ENCODE data around the gene PPP2R2B.
"Not testable (repeated sequence)": the region's sequence is repeated elsewhere in the genome, so short reads cannot be mapped to it uniquely, and the experiment has no call there.

PPP2R2B gene

DNA sequence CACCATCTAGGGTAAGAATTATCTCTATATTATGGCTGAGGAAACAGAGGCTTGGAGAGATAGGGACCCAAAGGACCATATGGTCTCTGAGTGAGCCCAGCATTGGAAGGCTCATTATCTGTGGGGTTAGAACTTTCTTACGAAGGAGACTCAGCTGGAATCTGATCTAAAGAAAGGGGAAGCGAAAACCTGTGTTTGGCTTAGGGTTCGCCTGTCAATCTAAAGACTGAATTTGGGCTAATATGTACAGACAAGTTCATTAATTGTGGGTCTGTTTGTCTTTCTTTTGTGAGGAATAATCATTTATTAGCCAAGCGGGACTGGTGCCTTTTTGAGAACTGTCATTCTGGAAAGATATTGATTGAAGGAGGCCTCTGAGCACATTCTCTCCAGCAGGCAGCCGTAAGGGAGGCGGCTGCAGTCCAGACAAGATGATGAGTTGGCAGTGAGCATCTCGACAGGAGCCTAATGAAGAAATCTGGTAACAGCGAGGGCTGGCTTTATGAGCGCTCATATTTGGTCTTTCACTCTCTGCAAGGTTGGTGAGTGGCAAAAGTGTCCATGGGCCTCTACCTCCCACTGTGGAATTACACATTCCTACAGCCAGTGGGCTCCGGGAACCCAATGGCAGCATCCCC lies 258.4 kb downstream of the PPP2R2B start:
- Histone ChIP-seq H3K27ac (ENCODE audit: low read depth, low read length) (no peak overlapping the region), H3K9ac (ENCODE audit: low read length) (no peak overlapping the region), H3K4me1 (ENCODE audit: insufficient read depth, low read length) (no peaks in the 10 kb centered on the region), H3K36me3 (ENCODE audit: insufficient read depth, low read length) (no peaks in the 10 kb centered on the region), H3K27me3 (ENCODE audit: control insufficient read depth in 1 of 2, insufficient read depth in 2 of 2, low read length in 2 of 2) (no peaks in the 10 kb centered on the region), H3K9me3 (ENCODE audit: low read length) (no peaks in the 10 kb centered on the region), H3K4me3 (ENCODE audit: low read depth in 1 of 2, low read length in 2 of 2) (no peak overlapping the region)

DNA sequence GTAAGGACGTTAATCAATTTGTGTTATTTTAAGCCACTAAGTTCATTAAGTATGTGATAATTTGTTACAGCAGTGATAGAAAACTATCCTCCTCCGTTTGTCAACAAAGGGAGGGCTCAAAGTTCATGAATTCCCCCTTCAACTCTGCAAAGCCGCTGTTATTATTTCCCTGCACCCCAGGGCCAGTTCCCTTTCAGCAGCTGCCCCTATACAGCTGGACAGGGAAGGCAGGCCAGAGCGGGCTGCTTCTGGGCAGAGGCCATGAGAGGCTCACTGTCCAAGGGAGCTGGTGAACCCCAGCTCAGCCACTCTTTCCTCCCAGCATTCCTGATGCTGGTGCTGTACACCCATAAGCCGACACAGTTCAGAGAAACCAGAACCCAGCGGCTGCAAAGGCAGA lies 260.1 kb downstream of the PPP2R2B start:
- H3K9ac ChIP-seq (ENCODE audit: low read length) = no peak overlapping the region
- H3K27me3 ChIP-seq (ENCODE audit: control insufficient read depth in 1 of 2, insufficient read depth in 2 of 2, low read length in 2 of 2) = no peaks in the 10 kb centered on the region
- no peaks in the 10 kb centered on the region for H3K36me3 ChIP-seq (ENCODE audit: insufficient read depth, low read length)
- H3K9me3 ChIP-seq (ENCODE audit: low read length) = no peaks in the 10 kb centered on the region
- H3K4me1 ChIP-seq (ENCODE audit: insufficient read depth, low read length) = no peaks in the 10 kb centered on the region
- H3K4me3 ChIP-seq (ENCODE audit: low read depth in 1 of 2, low read length in 2 of 2) = no peak overlapping the region
- H3K27ac ChIP-seq (ENCODE audit: low read depth, low read length) = no peak overlapping the region

GRCh38 chr5:146609731-146610130 lies 268.8 kb downstream of the PPP2R2B start:
- not testable (repeated sequence) for H3K4me3 ChIP-seq (ENCODE audit: low read depth in 1 of 2, low read length in 2 of 2); H3K27me3 ChIP-seq (ENCODE audit: control insufficient read depth in 1 of 2, insufficient read depth in 2 of 2, low read length in 2 of 2); H3K9me3 ChIP-seq (ENCODE audit: low read length); H3K9ac ChIP-seq (ENCODE audit: low read length); H3K27ac ChIP-seq (ENCODE audit: low read depth, low read length); H3K4me1 ChIP-seq (ENCODE audit: insufficient read depth, low read length); H3K36me3 ChIP-seq (ENCODE audit: insufficient read depth, low read length)

DNA sequence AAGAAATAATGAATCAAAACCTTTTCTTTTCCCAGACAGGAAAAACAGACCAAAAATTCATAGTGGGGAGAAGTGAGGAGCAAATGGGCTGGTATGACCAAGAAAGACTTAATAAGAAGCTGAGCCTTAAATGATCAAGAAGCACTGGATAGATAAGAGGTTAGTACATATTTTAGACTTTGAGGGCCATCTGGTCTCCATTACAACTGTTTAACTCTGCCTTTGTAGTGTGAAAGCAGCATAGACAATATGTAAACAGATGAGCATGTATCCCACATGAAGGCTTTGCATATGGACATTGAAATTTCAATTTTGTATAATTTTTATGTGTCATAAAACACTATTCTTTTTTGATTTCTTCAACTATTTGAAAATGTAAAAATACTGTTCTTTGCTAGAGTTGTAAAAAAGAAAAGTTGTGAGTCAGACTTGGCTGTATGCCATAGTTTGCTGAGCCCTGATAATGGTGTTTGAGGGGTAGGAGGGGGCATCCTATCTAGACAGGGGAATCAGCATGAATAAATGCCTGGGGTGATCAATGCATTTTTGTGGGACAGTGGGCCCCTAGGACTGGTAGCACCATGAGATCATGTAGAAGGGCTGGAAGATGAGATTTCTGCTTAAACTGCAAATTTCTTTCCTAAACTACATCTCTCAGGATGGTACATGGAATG lies 270.8 kb downstream of the PPP2R2B start:
- Histone ChIP-seq H3K9me3 (ENCODE audit: low read length) (no peaks in the 10 kb centered on the region), H3K36me3 (ENCODE audit: insufficient read depth, low read length) (no peaks in the 10 kb centered on the region), H3K4me3 (ENCODE audit: low read depth in 1 of 2, low read length in 2 of 2) (no peak overlapping the region)

GRCh38 chr5:146606893-146607292 lies 271.7 kb downstream of the PPP2R2B start:
- Histone ChIP-seq H3K27ac (ENCODE audit: low read depth, low read length) (no peak overlapping the region), H3K9me3 (ENCODE audit: low read length) (no peaks in the 10 kb centered on the region), H3K36me3 (ENCODE audit: insufficient read depth, low read length) (no peaks in the 10 kb centered on the region), H3K9ac (ENCODE audit: low read length) (no peak overlapping the region), H3K4me1 (ENCODE audit: insufficient read depth, low read length) (no peaks in the 10 kb centered on the region), H3K4me3 (ENCODE audit: low read depth in 1 of 2, low read length in 2 of 2) (no peak overlapping the region), H3K27me3 (ENCODE audit: control insufficient read depth in 1 of 2, insufficient read depth in 2 of 2, low read length in 2 of 2) (no peaks in the 10 kb centered on the region)

More for the DNA sequence above, 270.8 kb downstream of the PPP2R2B start:
- no peak overlapping the region for H3K9ac ChIP-seq (ENCODE audit: low read length)
- H3K27me3 ChIP-seq (ENCODE audit: control insufficient read depth in 1 of 2, insufficient read depth in 2 of 2, low read length in 2 of 2) = no peaks in the 10 kb centered on the region
- H3K4me1 ChIP-seq (ENCODE audit: insufficient read depth, low read length) = no peaks in the 10 kb centered on the region
- H3K27ac ChIP-seq (ENCODE audit: low read depth, low read length) = no peak overlapping the region

GRCh38 chr5:146600376-146600775 lies 278.2 kb downstream of the PPP2R2B start:
- no peaks in the 10 kb centered on the region for H3K4me1 ChIP-seq (ENCODE audit: insufficient read depth, low read length)
- H3K9ac ChIP-seq (ENCODE audit: low read length) = no peak overlapping the region
- no peaks in the 10 kb centered on the region for H3K9me3 ChIP-seq (ENCODE audit: low read length)
- no peaks in the 10 kb centered on the region for H3K36me3 ChIP-seq (ENCODE audit: insufficient read depth, low read length)
- no peak overlapping the region for H3K4me3 ChIP-seq (ENCODE audit: low read depth in 1 of 2, low read length in 2 of 2)
- no peak overlapping the region for H3K27ac ChIP-seq (ENCODE audit: low read depth, low read length)
- H3K27me3 ChIP-seq (ENCODE audit: control insufficient read depth in 1 of 2, insufficient read depth in 2 of 2, low read length in 2 of 2) = no peaks in the 10 kb centered on the region

DNA sequence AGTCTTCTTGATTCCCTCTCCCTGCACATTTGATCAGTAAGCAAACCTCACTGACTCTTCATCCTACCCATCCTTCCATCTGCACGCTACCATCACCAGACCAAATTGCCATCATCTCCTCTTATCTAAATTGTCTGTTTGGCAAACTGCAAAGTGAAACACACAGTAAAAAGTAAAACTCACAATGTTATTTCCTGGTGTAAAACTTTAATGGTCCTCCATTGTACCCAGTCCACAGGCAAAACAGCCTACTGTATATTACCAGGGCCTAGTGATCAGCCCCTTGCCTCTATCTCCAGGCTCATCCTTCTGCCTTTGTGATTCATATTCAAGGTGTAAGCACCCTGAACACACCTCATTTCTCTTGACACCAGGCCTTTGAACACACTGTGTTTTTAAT lies 279.3 kb downstream of the PPP2R2B start:
- Histone ChIP-seq H3K27me3 (ENCODE audit: control insufficient read depth in 1 of 2, insufficient read depth in 2 of 2, low read length in 2 of 2) (no peaks in the 10 kb centered on the region), H3K4me1 (ENCODE audit: insufficient read depth, low read length) (no peaks in the 10 kb centered on the region), H3K9me3 (ENCODE audit: low read length) (no peaks in the 10 kb centered on the region), H3K4me3 (ENCODE audit: low read depth in 1 of 2, low read length in 2 of 2) (no peak overlapping the region), H3K36me3 (ENCODE audit: insufficient read depth, low read length) (no peaks in the 10 kb centered on the region), H3K9ac (ENCODE audit: low read length) (no peak overlapping the region), H3K27ac (ENCODE audit: low read depth, low read length) (no peak overlapping the region)

GRCh38 chr5:146595088-146595487 lies 283.5 kb downstream of the PPP2R2B start:
- H3K4me3 ChIP-seq (ENCODE audit: low read depth in 1 of 2, low read length in 2 of 2) = no peak overlapping the region
- no peaks in the 10 kb centered on the region for H3K27me3 ChIP-seq (ENCODE audit: control insufficient read depth in 1 of 2, insufficient read depth in 2 of 2, low read length in 2 of 2)
- H3K4me1 ChIP-seq (ENCODE audit: insufficient read depth, low read length) = no peaks in the 10 kb centered on the region
- no peaks in the 10 kb centered on the region for H3K36me3 ChIP-seq (ENCODE audit: insufficient read depth, low read length)
- H3K9me3 ChIP-seq (ENCODE audit: low read length) = no peaks in the 10 kb centered on the region
- no peak overlapping the region for H3K27ac ChIP-seq (ENCODE audit: low read depth, low read length)
- H3K9ac ChIP-seq (ENCODE audit: low read length) = no peak overlapping the region

GRCh38 chr5:146592352-146592751 lies 286.2 kb downstream of the PPP2R2B start:
- Histone ChIP-seq H3K4me3 (ENCODE audit: low read depth in 1 of 2, low read length in 2 of 2) (no peak overlapping the region), H3K27ac (ENCODE audit: low read depth, low read length) (no peak overlapping the region), H3K27me3 (ENCODE audit: control insufficient read depth in 1 of 2, insufficient read depth in 2 of 2, low read length in 2 of 2) (no peaks in the 10 kb centered on the region), H3K36me3 (ENCODE audit: insufficient read depth, low read length) (no peaks in the 10 kb centered on the region), H3K9me3 (ENCODE audit: low read length) (no peaks in the 10 kb centered on the region), H3K9ac (ENCODE audit: low read length) (no peak overlapping the region), H3K4me1 (ENCODE audit: insufficient read depth, low read length) (no peaks in the 10 kb centered on the region)

DNA sequence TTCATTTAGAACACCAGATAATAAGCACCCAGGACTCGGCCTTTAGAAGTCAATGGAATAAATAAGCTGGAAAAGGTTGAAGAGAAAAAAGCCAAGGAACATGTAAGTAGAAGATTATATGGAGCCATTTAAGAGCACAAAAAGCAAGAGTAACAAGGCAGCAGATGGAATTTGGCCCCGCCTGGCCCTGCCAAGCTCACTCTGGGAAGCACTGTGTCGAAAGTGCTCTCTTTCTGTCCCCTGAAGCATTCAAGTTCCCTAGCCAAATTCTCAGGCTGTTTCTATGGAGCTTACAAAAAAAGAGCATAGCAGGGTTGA lies 289.6 kb downstream of the PPP2R2B start:
- Histone ChIP-seq H3K9ac (ENCODE audit: low read length) (no peak overlapping the region), H3K36me3 (ENCODE audit: insufficient read depth, low read length) (no peaks in the 10 kb centered on the region), H3K27me3 (ENCODE audit: control insufficient read depth in 1 of 2, insufficient read depth in 2 of 2, low read length in 2 of 2) (no peaks in the 10 kb centered on the region), H3K27ac (ENCODE audit: low read depth, low read length) (no peak overlapping the region), H3K4me3 (ENCODE audit: low read depth in 1 of 2, low read length in 2 of 2) (no peak overlapping the region), H3K9me3 (ENCODE audit: low read length) (no peaks in the 10 kb centered on the region), H3K4me1 (ENCODE audit: insufficient read depth, low read length) (no peaks in the 10 kb centered on the region)

GRCh38 chr5:146588331-146589027 lies 290.1 kb downstream of the PPP2R2B start:
- H3K9me3 ChIP-seq (ENCODE audit: low read length) = no peaks in the 10 kb centered on the region
- H3K27ac ChIP-seq (ENCODE audit: low read depth, low read length) = no peak overlapping the region
- no peaks in the 10 kb centered on the region for H3K36me3 ChIP-seq (ENCODE audit: insufficient read depth, low read length)
- H3K9ac ChIP-seq (ENCODE audit: low read length) = no peak overlapping the region
- no peak overlapping the region for H3K4me3 ChIP-seq (ENCODE audit: low read depth in 1 of 2, low read length in 2 of 2)
- H3K27me3 ChIP-seq (ENCODE audit: control insufficient read depth in 1 of 2, insufficient read depth in 2 of 2, low read length in 2 of 2) = no peaks in the 10 kb centered on the region
- no peaks in the 10 kb centered on the region for H3K4me1 ChIP-seq (ENCODE audit: insufficient read depth, low read length)

- Histone ChIP-seq H3K4me3 (ENCODE audit: low read depth in 1 of 2, low read length in 2 of 2) (no peak overlapping the region), H3K9ac (ENCODE audit: low read length) (no peak overlapping the region), H3K4me1 (ENCODE audit: insufficient read depth, low read length) (no peaks in the 10 kb centered on the region), H3K9me3 (ENCODE audit: low read length) (no peaks in the 10 kb centered on the region), H3K36me3 (ENCODE audit: insufficient read depth, low read length) (no peaks in the 10 kb centered on the region), H3K27ac (ENCODE audit: low read depth, low read length) (no peak overlapping the region), H3K27me3 (ENCODE audit: control insufficient read depth in 1 of 2, insufficient read depth in 2 of 2, low read length in 2 of 2) (no peaks in the 10 kb centered on the region)
Measured at GRCh38 chr5:146586752-146587151, 291.8 kb downstream of the PPP2R2B start.

Data from muscle layer of colon (tissue), 2 donors.